Stimulated activated CD8-positive, alpha-beta memory T cell treated with anti-CD3 and anti-CD28 coated beads, Interleukin-4, amount 100 ng/mL, for 48 hours (primary cell): ENCODE results near the gene CYP2C19.
"Not testable (repeated sequence)": the region's sequence is repeated elsewhere in the genome, so short reads cannot be mapped to it uniquely, and the experiment has no call there.

Source experiments
- DNase-seq: peaks from one replicate; pipeline ENCODE4 v3.0.0-alpha.2; 2020

CYP2C19 gene

DNA sequence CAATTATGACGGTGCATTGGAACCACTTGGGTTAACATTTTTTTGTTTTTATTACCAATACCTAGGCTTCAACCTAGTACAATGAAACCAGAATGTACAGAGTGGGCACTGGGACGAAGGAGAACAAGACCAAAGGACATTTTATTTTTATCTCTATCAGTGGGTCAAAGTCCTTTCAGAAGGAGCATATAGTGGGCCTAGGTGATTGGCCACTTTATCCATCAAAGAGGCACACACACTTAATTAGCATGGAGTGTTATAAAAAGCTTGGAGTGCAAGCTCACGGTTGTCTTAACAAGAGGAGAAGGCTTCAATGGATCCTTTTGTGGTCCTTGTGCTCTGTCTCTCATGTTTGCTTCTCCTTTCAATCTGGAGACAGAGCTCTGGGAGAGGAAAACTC is at the start of gene CYP2C19:
Gene CYP2C19, plus strand, starts transcription at position 289 of the 400 bp plus-strand sequence. Its CDS starts 25 bp downstream, at position 314.
- no peak for DNase-seq

- DNase-seq = no peak
These were observed 36.6 kb upstream of the CYP2C19 start for GRCh38 chr10:94725871-94726270.

DNA sequence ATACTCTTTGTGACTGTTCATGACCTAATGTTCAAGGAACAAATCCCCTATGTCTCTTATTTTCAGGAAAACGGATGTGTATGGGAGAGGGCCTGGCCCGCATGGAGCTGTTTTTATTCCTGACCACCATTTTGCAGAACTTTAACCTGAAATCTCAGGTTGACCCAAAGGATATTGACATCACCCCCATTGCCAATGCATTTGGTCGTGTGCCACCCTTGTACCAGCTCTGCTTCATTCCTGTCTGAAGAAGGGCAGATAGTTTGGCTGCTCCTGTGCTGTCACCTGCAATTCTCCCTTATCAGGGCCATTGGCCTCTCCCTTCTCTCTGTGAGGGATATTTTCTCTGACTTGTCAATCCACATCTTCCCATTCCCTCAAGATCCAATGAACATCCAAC is 27.3 kb upstream of the CYP2C19 start:
- DNase-seq = no peak

- DNase-seq = no peak
These were observed 23.9 kb upstream of the CYP2C19 start for GRCh38 chr10:94738588-94738987.

DNA sequence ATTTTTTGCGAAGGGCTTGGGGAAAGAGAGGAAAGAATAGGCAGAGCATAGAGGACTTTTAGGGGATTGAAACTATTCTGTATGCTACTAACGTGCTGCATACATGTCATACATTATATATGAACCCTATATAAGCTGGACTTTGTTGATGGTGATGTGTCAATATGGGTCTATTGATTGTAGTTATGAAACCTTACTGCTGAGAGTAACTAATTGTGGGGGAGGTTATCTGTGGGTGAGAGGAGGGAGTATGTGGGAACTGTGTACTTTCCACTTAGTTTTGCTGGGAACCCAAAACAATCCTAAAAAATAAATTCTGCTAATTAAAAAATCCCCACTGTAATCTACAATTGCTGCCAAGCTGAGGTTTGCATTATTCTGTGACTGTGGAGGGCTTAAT is 15.3 kb upstream of the CYP2C19 start:
- DNase-seq = no peak

DNA sequence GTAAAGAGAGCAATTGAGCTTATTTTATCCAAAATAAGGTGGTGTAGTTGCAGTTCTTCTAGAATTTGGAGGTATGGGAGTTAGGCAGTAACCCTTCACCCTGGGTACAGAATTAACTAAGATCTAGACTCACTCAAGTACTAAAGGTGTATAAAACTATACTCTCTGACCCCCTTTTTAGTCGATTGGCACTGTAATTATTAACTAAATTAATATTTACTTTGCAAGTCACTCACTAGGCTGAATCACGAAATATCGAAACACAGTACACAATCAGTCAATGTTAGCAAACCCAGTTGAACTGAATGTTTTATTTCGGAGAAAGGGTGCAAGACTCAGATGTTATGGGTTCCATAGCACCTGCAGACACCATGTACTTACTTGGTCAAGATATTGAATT is 14.6 kb upstream of the CYP2C19 start:
- DNase-seq = no peak

- no peak for DNase-seq
These were observed 4.6 kb upstream of the CYP2C19 start for GRCh38 chr10:94757916-94758315.

DNA sequence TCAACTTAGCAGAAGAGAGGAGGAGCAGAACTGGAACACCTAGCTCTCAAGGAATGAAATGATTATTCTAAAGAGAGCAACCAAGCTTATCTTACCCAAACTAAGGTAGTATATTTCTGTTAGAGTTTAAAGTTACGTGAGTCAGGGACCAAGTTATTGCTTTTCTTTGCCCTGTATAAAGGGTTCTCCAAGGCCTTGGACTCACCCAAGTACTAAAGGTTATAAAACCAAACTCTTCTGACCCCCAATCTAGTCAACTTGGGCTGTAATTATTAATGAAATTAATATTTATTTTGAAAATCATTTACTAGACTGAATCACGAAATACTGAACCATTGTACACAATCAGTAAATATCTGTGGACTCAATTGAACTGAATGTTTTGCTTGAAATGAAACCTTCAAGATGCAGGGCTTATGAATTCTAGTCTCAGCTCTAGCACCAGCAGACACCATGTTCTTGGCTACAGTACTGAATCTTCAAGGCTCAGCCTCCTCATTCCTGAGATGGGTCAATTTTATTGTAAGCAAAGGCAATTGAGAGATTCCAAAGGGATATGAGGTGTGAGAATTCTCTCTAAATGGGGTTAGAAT is 1.8 kb upstream of the CYP2C19 start:
- DNase-seq = no peak

DNA sequence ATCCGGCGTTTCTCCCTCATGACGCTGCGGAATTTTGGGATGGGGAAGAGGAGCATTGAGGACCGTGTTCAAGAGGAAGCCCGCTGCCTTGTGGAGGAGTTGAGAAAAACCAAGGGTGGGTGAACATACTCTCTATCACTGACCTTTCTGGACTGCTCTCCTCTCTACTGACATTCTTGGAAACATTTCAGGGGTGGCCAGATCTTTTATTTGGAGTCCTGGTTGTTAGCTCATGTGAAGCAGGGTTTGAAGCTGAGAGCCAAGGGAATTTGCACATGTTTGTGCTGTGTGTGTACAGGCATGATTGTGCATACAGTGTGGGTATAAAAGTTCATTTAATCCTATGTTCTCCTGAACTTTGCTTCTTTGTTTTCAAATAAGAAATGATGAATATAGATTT is 12.9 kb downstream of the CYP2C19 start:
- DNase-seq = not testable (repeated sequence)

DNA sequence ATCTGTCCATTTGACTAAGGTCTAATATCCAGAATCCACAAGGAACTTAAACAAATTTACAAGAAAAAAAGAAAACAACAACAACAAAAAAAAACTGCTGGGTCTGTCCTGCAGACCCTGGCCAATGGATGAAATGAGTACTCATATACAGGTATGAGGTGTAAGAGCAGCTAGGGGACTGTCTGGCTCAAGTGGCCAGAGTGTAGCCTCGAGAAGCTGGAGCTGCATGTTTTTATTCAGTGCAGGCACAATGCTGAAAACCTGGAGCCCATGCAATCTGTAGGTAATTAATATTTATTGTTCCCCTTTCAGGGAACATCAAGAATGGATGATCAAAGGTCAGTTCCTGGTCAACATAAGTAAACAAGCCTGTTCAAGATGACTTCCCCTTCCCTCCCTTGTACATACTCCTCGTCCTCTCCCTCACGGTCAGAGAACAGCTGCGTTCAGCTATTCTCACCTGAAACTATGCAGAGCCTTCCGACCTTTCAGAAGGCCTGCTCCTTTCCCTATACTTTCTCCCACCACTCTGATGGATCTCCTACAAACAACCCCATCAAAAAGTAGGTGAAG is 15.5 kb downstream of the CYP2C19 start:
- DNase-seq = no peak

DNA sequence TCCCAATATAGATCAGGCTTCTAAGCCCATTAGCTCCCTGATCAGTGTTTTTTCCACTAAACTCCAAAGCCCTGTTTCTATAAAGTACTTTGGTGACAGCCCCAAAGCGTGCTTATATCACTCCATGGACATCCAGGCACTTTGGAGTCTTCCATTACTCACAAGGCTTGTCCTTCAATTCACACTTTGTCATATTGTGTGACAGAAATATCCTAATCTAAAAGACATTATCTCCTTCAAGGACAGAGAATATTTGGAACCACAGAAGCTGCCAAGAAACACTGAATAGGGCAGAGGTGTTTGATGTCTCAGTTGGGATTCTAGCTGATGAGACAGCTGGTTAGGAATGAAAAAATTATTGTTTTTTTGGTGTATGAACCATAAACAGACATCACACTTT is 18.4 kb downstream of the CYP2C19 start:
- no peak for DNase-seq

GRCh38 chr10:94784256-94784655 is 21.8 kb downstream of the CYP2C19 start:
- DNase-seq = no peak

DNA sequence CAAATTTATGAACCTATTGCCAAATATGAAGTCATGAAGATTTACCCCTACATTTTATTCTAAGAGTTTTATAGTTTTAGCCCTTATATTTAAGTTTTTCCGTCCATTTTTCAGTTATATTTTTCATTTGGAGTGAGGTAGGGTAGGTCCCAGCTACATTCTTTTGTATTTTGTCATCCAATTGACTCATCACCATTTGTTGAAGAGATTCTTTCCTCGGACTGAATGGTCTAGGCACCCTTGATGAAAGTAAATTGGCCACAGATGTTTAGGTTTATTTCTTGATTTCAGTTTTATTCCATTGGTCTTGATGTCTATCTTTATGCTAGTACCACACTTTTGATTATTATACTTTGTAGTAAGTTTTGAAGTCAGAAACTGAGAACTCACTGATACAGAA is 22.7 kb downstream of the CYP2C19 start:
- DNase-seq = no peak

GRCh38 chr10:94800551-94800950 is 38.1 kb downstream of the CYP2C19 start:
- DNase-seq = not testable (repeated sequence)

DNA sequence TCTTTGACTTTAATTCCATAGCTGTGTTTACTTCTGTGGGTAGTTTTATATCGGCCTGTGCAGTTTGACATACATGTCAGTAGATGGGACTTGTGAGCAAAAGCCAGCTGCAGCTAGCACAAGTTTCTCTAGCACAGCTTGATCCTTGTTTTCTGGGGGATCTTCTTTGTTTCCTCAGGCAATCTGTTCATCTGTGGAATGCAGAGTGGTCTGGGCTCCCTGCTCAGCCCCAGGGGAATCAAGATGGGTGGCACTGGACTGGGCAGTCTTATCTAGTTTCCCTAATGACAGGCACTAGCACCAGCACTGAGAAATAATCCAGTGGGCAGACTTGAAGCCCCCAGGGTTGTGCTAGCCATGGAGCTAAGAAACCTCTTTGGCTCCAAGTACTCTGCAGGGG is 40.8 kb downstream of the CYP2C19 start:
- no peak for DNase-seq

- DNase-seq = not testable (repeated sequence)
These were observed 67.5 kb downstream of the CYP2C19 start for GRCh38 chr10:94830025-94830424.

DNA sequence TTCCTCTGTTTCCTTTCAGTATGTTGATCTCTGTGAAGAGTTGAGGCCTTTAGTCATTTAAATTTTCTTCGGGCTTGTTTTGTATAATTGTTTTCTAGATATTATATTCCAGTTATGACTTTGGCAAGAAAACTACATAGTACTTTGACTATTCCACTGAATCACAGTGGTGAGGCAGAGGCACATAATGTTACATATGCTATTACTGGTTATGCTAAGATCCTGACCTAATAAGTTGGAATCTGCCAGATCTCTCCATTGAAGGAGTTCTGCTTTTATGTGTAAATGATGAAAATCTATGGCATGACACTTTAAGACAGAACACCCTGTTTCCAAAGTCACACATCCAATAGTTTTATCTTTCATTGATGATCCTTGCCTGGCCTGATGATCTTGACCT is 83.7 kb downstream of the CYP2C19 start:
- DNase-seq = no peak

DNA sequence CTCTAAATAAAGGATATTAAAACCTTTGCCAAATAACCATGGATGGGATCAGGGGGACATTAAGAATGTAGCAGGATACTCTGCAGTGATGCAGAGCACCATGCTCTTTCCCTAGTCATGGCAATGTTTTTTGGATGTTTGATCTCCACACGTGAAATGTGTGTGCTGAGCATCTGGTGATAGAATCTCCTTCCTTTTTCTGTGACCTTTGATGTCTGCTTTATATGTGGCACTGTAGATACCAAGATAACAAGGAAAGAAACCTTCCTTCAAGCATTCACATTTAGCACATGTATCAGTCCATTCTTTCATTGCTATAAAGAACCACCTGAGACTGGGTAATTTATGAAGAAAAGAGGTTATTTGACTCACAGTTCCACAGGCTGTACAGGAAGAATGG is 88.3 kb downstream of the CYP2C19 start:
- DNase-seq = no peak

DNA sequence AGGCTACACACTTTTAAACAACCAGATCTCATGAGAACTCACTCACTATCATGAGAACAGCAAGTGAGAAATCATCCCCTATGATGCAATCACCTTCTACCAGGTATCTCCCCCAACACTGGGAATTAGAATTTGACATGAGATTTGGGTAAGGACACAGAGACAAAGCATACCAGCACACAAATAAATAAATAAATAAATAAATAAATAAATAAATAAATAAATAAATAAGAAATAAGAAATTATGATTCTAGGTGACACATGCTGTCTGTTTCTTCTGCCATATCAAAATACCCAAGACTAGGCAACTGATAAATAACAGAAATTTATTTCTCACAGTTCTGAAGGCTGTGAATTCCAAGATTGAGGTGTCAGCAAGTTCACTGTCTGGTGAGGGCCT is 88.8 kb downstream of the CYP2C19 start:
- DNase-seq = no peak

DNA sequence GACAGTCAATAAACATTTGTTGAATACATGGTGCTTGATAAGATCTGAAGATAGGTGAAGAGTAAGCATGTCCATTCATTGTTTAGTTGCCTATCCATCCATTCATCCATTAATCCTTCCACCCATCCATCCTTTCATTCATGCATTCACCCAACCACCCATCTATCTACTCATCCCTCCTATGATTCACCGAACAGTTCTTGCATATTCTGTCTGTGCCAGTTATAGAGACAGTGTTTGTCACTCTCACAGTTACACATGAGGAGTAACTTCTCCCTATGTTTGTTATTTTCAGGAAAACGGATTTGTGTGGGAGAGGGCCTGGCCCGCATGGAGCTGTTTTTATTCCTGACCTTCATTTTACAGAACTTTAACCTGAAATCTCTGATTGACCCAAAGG is 90.0 kb downstream of the CYP2C19 start:
- DNase-seq = no peak

DNA sequence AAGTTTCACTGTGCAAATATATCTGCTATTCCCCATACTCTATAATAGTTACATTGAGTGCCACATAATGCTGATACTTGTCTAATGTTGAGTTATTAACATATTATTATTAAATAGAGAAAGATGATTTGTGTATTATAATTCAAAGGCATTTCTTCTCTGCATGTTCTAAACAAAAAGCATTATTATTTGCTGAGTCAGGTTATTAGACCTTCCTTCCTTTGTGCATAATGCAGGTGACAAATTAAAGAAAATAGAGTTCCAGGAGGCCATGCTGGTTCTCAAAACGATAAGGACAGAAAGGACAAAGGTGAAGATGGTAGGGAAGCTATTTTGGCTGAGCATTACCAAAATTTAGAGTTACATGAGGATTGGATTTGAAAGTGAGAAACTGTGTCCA is 90.6 kb downstream of the CYP2C19 start:
- no peak for DNase-seq

DNA sequence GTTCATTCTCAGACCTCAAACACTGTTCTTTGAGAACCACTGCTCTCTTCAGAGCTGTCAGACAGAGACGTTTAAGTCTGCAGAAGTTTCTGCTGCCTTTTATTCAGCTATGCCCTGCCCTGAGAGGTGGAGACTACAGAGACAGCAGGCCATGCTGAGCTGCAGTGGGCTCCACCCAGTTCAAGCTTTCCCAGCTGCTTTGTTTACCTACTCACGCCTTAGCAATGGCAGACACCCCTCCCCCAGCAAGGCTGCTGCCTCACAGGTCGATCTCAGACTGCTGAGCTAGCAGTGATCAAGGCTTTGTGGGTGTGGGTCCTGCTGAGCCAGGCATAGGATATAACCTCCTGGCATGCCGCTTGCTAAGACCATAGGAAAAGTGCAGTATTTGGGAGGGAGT is 95.5 kb downstream of the CYP2C19 start:
- DNase-seq = no peak

DNA sequence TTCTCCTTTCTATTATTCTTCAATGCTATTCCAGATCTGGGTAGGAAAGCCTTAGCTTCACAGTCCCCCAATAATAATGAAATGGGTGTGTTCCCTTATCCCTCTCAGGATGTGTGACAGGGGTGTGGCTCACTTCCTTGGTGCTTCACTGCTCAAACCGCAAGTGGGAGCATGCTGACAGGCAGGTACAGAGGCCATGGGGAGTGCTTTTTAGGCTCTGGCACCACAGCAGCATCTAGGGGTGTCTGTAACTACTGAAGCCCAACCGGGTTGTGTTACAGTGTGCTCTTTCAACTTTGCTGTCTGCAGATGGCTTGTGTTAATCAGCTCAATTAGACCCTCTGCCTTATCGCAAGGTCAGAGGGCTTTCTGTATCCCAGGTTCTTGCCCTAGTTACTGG is 96.6 kb downstream of the CYP2C19 start:
- DNase-seq = no peak

DNA sequence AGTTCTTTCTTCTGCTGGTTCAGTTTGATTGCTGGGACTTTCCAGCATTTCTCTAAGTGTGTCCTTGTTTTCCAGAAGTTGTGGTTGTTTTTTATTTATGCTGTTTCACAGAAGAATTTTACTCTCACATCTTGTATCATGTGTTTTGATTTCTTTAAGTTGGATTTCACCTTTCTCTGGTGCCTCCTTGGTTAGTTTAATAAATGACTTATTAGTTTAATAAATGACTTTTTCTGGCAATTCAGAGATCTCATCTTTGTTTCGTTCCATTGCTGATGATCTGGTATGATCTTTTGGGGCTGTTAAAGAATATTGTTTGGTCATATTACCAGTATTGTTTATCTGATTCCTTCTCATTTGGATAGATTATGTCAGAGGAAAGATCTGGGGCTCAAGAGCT is 116.2 kb downstream of the CYP2C19 start:
- no peak for DNase-seq

DNA sequence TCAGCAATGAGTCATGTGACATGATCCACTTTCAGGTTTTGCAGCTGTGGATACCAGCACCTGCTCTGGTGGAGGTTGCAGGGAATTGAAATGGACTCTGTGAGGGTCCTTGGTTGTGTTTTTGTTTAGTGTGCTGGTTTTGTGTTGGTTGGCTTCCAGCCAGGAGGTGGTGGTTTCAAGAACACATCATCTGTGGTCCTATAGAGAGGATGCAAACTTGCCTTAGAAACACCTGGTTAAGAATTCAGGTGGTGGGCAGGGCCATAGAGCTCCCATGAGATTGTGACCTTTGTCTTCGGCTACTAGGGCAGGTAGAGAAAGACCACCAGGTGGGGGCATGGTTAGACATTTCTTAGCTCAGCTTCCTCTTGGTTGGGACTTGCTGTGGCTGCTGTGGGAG is 116.7 kb downstream of the CYP2C19 start:
- no peak for DNase-seq
